ENCODE data around the gene INS.
A peak's percentile ranks its signal among the peaks of the same experiment; 100 is the strongest.

INS gene

GRCh38 chr11:2113776-2114175 lies 47.2 kb downstream of the INS start:
- DNase-seq = peak; percentile 2

DNA sequence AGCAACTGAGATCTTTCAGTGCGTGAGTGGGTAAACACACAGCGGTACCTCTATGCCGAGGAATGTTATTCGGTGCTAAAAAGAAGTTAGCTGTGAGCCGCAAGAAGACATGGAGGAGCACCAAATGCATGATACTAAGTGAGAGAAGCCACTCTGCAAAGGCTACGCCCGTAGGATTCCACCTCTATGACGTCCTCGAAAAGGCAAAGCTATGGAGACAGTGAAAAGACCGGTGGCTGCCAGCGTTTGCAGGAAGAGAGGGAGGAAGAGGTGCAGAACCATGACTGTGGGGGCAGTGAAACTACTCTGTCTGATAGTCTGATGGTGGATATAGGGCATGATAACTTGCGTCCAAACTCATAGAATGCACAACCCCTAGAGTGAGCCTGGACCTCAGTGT lies 50.5 kb downstream of the INS start:
- DNase-seq = peak; percentile 12
